Activated T-helper 17 cell treated with anti-CD3 and anti-CD28 coated beads, Interleukin-2, amount 50 U/mL, for 72 hours (primary cell): ENCODE data around the gene SLC35F6. TPM values are rescaled to one million over a fixed set of nuclear protein-coding genes. Genes with fewer than 3 reads are reported as not detected.

ENCODE experiments used
- total RNA-seq, 2 donors: library from RNA; stranded (reverse); gene quantifications; one replicate each; pipeline ENCODE4 v1.2.3, GENCODE V29; 2022

The SLC35F6 gene
- total RNA-seq, 2 donors from 2014 or later = 8.2 to 15.0 TPM

Other genes with a start within 250 kb of the SLC35F6 start
- not detected for gene CIB4, start 122.9 kb upstream of the SLC35F6 start, total RNA-seq
- gene KCNK3, start 71.6 kb upstream of the SLC35F6 start, total RNA-seq = not detected
- 10 to 100 TPM; 24.3 to 36.1 TPM for gene CENPA, start 21.8 kb downstream of the SLC35F6 start, total RNA-seq
- not detected for gene DPYSL5, start 83.8 kb downstream of the SLC35F6 start, total RNA-seq
- 1 to 10 TPM; 3.4 to 4.2 TPM for gene MAPRE3, start 206.4 kb downstream of the SLC35F6 start, total RNA-seq